Urinary bladder (tissue), 4 donors: ENCODE measurements around the gene PLIN1. TPM values are rescaled to one million over a fixed set of nuclear protein-coding genes. Genes with fewer than 3 reads are reported as not detected.

Source experiments
- DNase-seq: peaks from one replicate; pipeline ENCODE4 v3.0.0-alpha.2; 2015; ENCODE audit errors: extremely low spot score
- H3K27ac ChIP-seq: one replicate; pipeline ENCODE4 v1.5.1; 2013; ENCODE audit warnings: low read depth, mild to moderate bottlenecking, moderate library complexity
- H3K36me3 ChIP-seq: one replicate; pipeline ENCODE4 v1.6.1; 2013; ENCODE audit warnings: mild to moderate bottlenecking, moderate library complexity; ENCODE audit not compliant: insufficient read depth
- H3K4me1 ChIP-seq: one replicate; pipeline ENCODE4 v1.6.1; 2013; ENCODE audit warnings: mild to moderate bottlenecking, moderate library complexity; ENCODE audit not compliant: insufficient read depth
- H3K4me3 ChIP-seq: one replicate; pipeline ENCODE4 v1.5.1; 2013; ENCODE audit warnings: low read depth, low read length
- WGBS: extraction: QIAGEN DNeasy Blood & Tissue Kit; methylation state at CpG from one replicate; pipeline ENCODE4 v1.1.7; 2013; 5-methylcytosine and 5-hydroxymethylcytosine counted together
- polyA plus RNA-seq: library from polyadenylated mRNA; stranded (reverse); fragments of 200-250 nt; gene quantifications from one replicate; pipeline ENCODE4 v1.2.3, GENCODE V29; 2013
- total RNA-seq: library from RNA; depleted of rRNA; stranded (reverse); fragments of >200 nt; gene quantifications from one replicate; pipeline ENCODE4 v1.2.3, GENCODE V29; 2014
- donor health status: healthy with polysubstance abuse.
- donor health status: healthy.

Gene PLIN1
- total and polyA plus RNA-seq, 2 donors, result 3.6 to 24.4 TPM

DNA sequence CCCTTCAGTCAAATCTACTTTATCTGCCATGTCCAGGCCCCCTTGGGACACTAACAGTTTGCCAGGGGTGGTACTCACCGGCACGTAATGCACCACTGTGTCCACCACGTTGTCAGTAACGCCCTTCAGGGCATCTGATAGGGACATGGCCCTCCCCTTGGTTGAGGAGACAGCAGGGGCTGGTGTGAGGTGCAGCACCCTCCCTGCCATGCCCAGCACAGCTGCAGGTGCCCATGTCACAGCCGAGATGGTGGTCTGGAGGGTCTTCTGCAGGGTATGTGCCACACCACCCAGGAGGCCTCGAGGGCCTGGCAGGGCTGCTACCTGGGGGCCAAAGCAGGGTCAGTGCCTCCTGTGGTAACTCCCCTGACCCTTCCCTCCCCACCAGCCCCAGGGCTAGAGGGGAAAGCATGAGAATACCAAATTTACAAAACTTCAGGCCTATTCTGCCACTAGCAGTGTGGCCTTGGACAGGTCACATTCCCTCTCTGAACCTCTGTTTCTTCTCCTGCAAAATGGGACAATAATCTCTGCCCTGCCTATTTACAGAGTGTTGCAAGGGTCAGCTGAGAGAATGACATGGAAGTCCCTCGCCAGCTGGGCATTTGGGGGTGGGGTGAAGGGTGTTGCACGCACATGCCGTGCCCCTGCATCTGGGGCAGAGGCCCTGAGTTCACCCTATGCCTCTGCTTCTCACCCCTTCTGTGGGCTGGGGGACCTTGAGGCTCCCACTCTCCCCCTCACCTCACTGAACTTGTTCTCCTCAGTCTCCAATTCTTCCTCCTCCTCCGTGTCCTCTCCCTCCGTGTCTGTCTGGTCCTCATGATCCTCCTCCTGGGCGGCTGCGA is 12.1 kb downstream of the PLIN1 start:
- no peak for DNase-seq
- Histone ChIP-seq H3K4me3 (no peak overlapping the region), H3K27ac (no peak overlapping the region), H3K4me1 (no peaks in the 10 kb centered on the region), H3K36me3 (no peaks in the 10 kb centered on the region)
- WGBS, result 82% methylated on average over 13 of the region's 13 CpGs

DNA sequence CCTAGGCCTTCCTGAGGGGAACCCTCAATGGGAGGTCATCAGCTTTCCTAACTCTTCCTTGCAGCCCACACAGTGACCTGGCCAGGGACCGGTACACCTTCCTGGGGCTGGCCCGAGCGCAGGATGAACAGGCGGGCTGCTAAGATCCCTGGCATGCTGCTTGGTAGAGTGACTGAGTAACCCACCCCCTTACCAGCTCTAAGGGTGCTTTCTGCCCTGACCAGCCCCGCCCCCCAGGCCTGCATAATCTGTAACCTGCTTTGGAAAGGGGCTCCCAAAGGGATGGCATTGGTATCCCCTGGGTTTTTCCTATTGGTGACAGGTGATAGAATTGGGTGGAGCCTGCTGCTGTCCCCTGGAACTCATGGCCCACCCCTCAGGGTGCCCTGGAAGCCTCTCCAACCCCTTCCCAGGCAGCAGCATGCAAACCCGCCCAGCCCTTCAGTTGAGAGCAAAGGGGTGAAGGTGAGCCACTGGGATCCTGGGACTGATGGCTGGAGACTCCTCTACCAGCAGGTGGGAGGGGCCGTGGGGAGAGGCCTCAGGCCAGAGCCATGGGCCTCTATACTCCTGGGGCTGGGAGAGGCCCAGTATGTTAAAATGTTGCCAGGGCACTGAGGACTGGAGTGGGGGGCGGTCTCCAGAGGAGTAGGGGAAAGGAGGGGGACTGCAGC is 12.8 kb downstream of the PLIN1 start:
- no peak overlapping the region for H3K4me3 ChIP-seq
- DNase-seq, result no peak

DNA sequence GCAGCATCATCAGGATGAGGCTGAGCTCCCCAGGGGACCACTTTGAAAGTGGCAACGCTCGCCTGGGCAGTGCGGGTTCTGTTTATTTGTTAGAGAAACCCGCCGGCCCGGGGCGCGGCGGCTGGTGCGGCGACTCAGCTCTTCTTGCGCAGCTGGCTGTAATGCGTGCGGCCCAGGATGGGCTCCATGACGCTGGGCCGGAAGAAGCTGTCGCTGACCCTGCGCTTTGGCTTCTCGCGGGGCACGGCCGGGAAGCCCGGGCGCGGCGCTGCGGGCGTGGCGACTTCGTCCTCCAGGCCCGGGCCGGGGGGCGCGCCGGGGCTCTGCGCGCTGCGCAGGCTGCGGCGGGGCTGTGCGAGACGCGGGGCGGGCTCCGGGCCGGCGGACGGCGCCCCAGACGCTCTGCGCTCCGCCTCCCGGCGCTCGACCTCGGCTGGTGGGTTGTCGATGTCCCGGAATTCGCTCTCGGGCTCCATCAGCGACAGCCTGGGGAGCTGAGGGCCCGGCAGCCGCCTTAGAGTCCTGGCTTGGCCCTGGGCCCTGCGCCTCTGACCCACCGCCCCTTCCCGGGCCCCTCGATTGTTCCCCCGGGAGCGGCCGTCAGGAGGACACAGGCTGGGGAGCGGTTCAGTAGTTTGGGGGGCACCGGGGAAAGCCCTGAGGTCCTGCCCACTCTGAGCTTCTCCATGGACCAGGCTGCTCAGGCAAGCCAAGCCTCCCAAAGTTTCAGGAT is 13.6 kb downstream of the PLIN1 start:
- DNase-seq, result no peak
- no peaks in the 10 kb centered on the region for H3K4me1 ChIP-seq
- H3K4me3 ChIP-seq, result peak overlapping the region; percentile 47
- peak overlapping the region; percentile 87 for H3K27ac ChIP-seq
- WGBS, result 3% methylated on average over 72 of the region's 72 CpGs
- no peaks in the 10 kb centered on the region for H3K36me3 ChIP-seq

More for the DNA sequence above, 12.8 kb downstream of the PLIN1 start:
- WGBS, result 93% methylated on average over 8 of the region's 8 CpGs
- no peaks in the 10 kb centered on the region for H3K36me3 ChIP-seq
- peak overlapping the region; percentile 87 for H3K27ac ChIP-seq
- H3K4me1 ChIP-seq, result no peaks in the 10 kb centered on the region

DNA sequence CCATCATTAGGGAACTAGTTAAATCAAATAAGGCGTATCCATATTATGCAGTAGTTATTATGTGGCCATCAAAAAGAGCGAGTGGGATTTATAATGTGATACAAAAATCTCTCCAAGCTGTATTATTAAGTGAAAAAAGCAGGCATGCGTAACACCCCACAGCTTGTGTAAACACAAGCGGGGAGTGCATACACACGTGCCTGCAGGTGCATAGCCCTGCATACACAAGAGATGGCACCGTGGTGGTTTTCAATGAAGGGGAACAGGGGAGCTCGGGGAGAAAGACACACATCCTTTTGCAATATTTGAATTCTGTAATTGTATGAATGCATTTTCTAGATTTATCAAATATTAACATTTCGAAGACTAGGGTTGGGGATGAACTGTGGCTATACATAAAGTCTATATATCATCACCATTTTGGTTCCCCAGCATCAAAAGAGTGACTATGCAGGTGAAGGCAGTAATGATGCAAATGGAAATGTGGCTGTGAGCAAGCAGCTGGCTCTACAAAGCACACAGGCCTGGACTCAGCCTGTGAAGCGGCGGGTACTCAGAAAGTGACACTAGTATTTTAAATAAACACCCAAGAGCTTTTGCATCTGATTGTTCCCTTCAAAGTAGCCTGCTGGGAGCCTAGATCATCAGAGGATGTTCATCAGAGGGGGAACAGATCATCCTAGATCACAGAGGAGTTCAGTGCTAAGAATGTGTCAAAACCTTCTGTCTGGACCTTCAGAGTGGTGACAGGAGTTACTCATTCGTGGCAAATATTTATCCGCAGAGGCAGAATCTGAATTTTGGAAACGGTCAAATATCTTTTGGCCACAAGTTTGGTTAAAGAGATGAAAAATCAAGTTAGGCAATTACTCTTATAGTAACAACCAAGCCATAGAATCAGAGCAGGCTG is 14.5 kb downstream of the PLIN1 start:
- Histone ChIP-seq H3K36me3 (no peaks in the 10 kb centered on the region), H3K4me3 (no peak overlapping the region), H3K27ac (peak overlapping the region; percentile 7), H3K4me1 (no peaks in the 10 kb centered on the region)
- 79% methylated on average over 13 of the region's 13 CpGs for WGBS
- no peak for DNase-seq

DNA sequence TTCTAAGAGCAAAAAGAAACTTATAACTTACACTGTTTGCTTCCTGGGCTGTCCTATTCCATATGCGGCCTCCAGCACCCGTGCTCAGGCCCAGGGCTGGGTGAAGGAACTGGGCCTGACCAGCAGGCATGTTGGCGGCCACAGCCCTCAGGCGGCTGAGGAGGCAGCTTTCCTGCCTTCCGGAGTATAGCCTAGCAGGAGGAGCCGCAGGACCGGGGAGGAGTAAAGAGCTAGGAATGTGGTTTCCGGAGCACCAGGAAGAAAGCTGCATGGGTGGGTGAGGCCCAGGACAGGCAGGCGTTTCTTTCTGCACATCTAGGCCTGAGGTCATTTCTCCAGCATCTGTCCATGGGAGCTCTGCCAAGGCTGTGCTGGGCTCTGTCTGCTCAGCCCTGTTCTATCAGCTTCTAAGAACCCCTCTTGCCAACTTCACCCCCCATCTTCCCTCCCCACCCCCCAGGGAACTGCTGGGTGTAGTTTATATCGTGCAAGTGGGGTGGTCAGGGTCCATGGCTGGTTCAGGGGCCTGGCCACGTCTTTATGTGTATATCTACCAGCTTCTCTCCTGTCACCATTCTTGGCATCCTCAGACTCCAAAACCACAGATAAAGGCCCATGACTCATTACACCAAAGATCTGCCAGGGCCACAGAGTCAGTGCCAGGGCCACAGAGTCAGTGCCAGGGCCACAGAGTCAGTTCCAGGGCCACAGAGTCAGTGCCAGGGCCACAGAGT is 16.1 kb downstream of the PLIN1 start:
- Histone ChIP-seq H3K27ac (peak overlapping the region; percentile 82), H3K36me3 (no peaks in the 10 kb centered on the region), H3K4me1 (no peaks in the 10 kb centered on the region), H3K4me3 (no peak overlapping the region)
- 22% methylated on average over 11 of the region's 11 CpGs for WGBS
- DNase-seq, result no peak

DNA sequence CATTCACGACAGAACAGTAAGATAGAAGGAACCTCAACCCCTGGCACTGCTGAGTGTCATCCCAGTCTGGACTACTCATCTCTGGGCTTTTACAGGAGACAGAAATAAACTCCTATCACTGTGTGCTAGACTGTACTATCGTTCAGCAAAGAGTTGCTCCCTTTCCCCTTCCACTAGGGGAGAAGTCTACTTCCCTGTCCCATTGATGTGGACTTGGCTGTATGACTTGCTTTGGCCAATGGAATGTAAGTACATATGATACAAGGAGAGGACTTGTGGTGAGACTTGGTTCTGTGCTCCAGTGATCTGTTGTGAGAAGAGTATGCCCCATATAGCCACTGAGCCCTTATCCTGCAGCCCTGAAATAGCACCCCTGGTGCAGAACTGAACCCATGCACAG is 18.6 kb downstream of the PLIN1 start:
- 90% methylated on average over 2 of the region's 2 CpGs for WGBS
- Histone ChIP-seq H3K4me3 (no peak overlapping the region), H3K36me3 (no peaks in the 10 kb centered on the region), H3K4me1 (no peaks in the 10 kb centered on the region), H3K27ac (no peak overlapping the region)
- DNase-seq, result no peak

DNA sequence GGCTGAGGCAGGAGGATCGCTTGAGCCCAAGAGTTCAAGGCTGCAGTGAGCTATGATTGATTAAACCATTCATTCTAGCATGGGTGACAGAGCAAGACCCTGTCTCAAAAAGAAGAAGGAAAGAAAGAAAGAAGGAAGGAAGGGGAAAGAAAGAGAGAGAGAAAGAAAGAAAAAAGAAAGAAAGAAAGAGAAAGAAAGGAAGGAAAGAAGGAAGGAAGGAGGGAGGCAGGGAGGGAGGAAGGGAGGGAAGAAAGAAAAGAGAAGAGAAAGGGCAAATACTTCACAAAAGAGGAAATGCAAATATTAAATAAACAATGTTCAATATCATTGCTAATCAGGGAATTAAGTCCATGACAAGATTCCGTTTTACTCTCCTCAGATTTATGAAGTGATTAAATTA is 19.9 kb downstream of the PLIN1 start:
- Histone ChIP-seq H3K27ac (no peak overlapping the region), H3K4me1 (no peaks in the 10 kb centered on the region), H3K4me3 (no peak overlapping the region), H3K36me3 (no peaks in the 10 kb centered on the region)
- DNase-seq, result no peak
- 89% methylated on average over 2 of the region's 2 CpGs for WGBS

DNA sequence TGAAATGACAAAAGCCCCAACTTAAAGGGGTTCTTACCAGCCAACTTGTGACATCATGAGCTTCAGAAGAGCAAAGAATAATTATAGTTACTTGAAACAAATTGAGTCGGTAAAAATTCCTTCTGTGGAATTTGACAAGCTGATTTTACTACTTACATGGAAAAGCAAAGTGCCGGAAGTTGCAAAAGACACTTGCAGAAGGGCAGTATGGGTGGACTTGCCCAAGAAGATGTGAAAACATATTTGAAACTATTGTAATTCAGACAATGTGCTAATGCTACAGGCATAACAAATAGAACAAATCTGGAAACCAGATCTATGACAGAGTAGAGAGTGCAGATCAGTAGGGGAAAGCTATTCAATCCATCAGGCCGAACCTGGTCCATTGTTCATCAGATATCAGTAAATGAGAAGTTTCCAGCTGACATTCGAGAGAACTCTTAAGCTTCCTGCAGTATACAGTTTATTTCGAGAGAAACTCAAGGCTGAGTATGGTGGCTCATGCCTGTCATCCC is 21.4 kb downstream of the PLIN1 start:
- no peak for DNase-seq
- H3K36me3 ChIP-seq, result no peaks in the 10 kb centered on the region
- no peaks in the 10 kb centered on the region for H3K4me1 ChIP-seq
- no peak overlapping the region for H3K4me3 ChIP-seq
- 86% methylated on average over 5 of the region's 5 CpGs for WGBS
- no peak overlapping the region for H3K27ac ChIP-seq

DNA sequence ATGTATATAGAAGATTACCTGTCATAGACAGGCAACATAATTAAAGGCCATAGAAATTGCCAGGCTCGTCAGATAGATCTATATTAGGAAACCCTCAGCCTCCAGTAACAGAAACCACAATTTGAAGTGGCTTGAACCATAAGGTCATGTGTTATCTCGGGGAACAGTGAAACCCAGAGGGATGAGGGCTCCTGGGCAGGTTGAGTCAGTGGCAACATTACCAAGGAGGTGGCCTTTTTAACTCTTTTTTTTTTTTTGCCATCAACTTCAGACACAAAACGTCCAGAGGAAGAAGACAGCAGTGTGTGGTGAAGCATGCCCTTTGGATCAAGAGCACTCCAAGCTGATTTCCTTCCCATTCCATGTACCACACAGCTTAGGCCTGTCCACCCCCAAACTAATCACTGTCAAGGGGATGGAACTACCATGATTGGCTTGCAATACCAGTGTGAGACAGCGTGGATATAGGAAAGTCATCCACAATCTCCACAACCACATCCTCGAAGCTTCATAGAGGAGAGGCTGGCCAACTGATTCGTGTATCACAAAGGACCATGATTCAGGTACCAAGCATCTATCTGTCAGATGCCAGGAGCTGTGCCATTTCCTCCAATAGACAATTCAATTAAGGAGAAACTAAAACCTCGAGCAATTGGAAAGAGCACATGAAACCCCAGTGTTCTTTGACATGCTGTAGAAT is 22.9 kb downstream of the PLIN1 start:
- 75% methylated on average over 7 of the region's 7 CpGs for WGBS
- DNase-seq, result no peak
- H3K27ac ChIP-seq, result no peak overlapping the region

DNA sequence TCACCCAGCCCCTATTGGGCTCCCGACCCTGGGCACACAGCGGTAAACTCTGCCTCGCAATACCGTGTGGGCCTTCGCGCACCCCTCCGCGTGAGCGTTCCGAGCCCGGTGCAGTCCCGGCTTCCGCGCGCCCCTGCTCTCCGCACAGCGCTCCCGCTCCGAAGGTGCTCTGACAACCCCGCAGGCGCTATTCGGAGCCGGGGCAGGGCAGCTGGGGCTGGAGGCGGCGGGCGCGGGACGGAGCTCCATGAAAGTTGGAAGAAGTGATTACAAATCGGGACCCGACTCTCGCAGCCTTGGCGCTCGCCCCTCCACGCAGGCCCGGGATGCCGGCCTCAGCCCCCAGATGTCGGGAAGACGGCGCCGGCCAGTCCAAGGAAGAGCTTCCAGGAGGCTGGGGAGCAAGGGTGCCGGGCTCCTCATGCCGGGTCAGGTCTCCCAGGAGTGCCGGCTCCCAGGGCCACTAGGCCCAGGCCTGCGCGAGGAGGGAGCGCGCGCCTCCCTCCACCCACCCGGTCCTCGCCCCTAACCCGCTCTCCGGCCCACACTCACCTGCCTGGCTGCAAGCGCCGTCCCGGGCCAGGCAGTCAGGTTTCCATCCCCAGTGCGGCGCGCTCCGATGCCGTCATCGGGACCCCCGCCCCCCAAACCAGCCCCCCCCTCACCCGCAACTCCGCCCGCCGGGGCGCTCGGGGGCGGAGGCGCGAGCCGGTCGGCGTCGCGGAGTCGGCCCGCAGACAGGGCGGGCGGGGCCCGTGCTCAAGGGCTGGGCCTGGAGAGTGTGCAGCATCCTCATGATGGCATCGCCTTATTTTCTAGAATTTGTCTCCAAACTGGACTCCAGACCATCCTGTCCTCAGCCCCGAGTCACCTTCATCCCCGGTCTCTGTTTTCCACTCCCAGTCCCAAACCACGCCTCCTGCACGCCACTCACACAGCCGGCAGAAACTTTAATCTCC is 24.0 kb downstream of the PLIN1 start, which contains the start of gene KIF7:
Gene KIF7, minus strand, starts transcription at position 621 of the 959 bp plus-strand sequence. CDS start 2,537 bp downstream, outside the sequence.
- H3K4me1 ChIP-seq, result no peaks in the 10 kb centered on the region
- no peaks in the 10 kb centered on the region for H3K36me3 ChIP-seq
- H3K27ac ChIP-seq, result peak within 1 kb of the TSS; percentile 42
- H3K4me3 ChIP-seq, result peak within 1 kb of the TSS; percentile 79
- DNase-seq, result no peak
- WGBS, result 2% methylated on average over 87 of the region's 87 CpGs

More for the DNA sequence above, 22.9 kb downstream of the PLIN1 start:
- H3K4me1 ChIP-seq, result no peaks in the 10 kb centered on the region
- H3K4me3 ChIP-seq, result no peak overlapping the region
- H3K36me3 ChIP-seq, result no peaks in the 10 kb centered on the region

DNA sequence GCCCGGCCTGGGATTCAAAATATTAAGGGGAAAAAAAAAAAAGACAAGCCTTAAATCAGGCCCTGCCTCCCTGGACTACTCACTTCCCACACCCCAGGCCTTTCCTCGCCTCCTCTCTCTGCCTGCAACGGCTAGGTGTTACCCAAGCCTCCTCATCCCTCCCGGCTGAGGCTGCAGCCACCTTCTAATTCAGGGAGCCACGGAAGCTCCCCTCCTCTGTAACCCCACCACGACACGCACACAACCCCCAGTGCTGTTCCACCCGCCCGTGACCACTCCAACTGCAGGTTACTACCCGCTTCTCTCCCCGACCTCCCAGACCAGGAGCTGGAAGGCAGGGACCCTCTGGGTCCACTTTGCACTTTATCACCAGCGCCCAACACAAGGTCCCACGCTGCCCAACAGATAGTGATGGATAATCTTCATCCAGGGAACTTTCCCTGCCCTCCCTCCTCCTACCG is 24.8 kb downstream of the PLIN1 start:
- Histone ChIP-seq H3K36me3 (no peaks in the 10 kb centered on the region), H3K4me3 (peak overlapping the region; percentile 79), H3K27ac (no peak overlapping the region), H3K4me1 (no peaks in the 10 kb centered on the region)
- DNase-seq, result no peak
- WGBS, result 36% methylated on average over 14 of the region's 14 CpGs
